Activated naive CD4-positive, alpha-beta T cell treated with anti-CD3 and anti-CD28 coated beads, Interleukin-2, amount 50 U/mL, for 16 hours (primary cell): ENCODE measurements around the gene P2RY6.
A peak's percentile ranks its signal among the peaks of the same experiment; 100 is the strongest.

Experiments used
- DNase-seq: peaks from one replicate; pipeline ENCODE4 v3.0.0-alpha.2; 2020

The P2RY6 gene

DNA sequence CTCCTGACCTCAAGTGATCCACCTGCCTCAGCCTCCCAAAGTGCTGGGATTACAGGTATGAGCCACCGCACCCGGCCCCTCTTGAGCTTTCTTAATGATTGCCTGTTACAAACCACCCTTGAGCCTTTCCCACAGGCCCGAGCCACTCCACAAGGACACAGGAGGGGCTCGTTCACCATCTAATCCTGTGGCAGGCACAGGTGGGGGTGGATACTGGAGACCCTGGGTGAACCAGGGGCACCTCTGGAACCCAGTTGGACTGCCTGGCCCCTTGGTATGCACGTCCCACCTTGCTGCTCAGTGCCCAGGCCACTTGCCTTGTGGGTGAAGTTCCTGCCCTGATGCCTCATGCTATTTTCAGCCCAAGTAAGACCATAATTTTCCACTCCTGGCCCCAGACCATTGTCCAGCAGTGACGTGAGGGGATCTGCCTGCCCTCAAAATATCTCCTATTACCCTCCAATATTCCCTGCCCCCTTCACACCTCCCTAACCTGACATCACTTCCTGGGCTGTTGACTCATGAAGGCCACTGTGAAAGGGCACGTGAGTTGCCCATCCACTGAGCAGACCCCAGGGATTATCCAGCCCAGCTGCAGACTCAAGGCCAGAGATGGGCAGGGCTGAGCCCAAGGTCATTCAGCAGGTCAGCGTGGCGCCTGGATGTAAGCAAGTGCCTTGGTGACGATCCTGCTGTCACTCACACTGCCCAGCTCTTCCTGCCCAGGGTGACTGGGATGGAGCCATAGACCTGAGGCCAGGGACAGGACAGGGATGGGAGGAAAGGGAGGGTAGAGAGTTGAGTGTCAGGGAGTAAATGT lies 34.5 kb upstream of the P2RY6 start:
- DNase-seq, result no peak

GRCh38 chr11:73239111-73239521 lies 33.0 kb upstream of the P2RY6 start:
- no peak for DNase-seq

DNA sequence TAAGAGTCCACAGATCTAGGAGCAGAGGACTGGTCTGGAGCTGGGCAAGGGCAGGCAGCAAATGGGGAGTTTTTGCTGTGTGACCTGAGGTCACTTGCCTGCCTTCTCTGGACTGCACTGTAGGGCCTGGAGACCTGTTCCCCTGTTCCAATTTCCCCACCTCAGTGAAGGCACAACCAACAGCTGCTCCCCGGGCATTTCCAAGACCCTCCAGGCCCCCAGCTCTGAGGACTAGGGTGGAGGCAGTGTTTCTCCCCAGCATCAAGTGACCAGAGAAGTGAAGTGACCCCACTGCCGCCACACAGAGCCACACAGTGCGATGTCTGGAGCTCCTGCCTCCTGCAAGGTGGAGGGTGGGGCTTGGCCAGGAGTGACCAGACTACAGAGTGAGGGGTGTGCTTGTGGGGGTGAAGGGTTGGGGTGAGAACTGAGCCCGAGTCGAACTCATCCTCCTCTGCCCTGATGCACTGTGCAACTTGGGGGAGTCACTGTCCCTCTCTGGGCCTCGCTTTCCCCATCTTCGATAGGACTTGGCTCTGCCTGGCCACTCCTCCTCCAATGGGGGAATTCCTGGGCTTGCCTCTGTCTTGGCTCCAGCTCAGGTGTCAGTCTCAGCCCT lies 32.5 kb upstream of the P2RY6 start:
- no peak for DNase-seq

GRCh38 chr11:73240190-73240781 lies 31.9 kb upstream of the P2RY6 start:
- no peak for DNase-seq

DNA sequence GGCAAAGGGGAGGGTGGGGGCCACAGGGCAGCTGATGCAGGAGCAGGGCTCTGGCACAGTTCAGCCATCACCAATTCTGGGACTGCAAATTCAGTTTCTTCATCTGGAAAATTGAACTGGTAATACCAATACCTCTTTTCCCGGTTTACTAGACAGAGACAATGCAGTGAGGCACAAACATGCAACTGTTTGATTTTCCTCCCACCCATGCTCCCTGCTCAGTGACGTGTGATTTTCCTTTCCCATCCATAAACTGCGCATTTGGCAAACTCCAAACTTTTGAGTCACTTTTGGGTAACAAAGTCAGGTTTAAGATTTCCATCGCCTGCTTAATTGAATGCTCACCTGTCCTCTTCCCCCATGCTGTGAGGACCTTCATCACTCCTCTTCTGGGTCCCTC lies 30.8 kb upstream of the P2RY6 start:
- no peak for DNase-seq

GRCh38 chr11:73242251-73243092 lies 29.7 kb upstream of the P2RY6 start:
- DNase-seq, result peak; percentile 63

GRCh38 chr11:73243093-73243485 lies 29.0 kb upstream of the P2RY6 start:
- DNase-seq, result no peak

DNA sequence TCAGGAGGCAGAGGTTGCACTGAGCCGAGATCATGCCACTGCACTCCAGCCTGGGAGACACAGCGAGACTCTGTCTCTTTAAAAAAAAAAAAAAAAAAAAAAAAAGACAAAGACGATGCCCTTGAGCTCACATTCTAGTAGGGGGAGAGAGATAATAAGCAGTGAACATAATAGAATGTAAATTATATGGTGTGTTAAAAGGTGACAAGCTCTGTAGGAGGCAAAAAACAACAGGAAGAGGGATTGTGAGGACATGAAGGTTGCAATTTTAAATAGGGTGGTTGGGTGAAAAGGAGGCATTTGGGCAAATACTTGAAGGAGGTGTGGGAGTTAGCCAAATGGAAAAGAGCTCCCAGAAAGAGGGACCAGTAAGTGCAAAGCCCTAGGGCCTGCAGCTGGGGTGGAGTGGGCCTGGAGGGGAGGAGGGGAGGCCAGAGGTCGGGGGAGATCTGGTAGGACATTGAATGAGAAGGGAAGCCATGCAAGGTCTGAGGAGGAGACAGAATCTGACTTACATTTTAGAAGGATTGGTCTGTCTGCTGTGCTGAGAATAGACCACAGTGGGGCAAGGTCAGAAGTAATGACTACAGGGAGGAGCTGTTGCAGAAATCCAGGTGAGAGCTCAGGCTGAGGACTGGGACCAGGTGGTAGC lies 27.4 kb upstream of the P2RY6 start:
- DNase-seq, result no peak

DNA sequence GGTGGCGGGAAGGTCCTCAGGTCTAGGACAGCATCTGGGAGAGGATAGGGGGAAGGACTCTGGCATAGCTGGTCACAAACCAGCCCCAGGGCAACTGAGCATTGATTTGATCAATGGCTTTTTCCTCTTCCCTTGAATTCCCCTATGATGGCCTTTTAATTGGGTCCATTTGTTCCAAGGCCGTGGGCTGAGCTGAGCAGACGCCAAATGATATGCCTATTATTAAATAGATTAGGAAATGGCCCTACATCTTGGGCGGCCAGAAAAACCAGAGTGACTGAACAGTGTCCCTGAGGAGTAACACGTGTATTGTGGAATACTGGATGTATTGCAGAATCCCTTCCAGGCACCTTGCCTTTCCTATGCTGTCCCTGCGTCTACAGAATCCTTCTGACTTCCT lies 26.7 kb upstream of the P2RY6 start:
- DNase-seq, result no peak

- no peak for DNase-seq
Measured at GRCh38 chr11:73246303-73246702, 25.8 kb upstream of the P2RY6 start.

DNA sequence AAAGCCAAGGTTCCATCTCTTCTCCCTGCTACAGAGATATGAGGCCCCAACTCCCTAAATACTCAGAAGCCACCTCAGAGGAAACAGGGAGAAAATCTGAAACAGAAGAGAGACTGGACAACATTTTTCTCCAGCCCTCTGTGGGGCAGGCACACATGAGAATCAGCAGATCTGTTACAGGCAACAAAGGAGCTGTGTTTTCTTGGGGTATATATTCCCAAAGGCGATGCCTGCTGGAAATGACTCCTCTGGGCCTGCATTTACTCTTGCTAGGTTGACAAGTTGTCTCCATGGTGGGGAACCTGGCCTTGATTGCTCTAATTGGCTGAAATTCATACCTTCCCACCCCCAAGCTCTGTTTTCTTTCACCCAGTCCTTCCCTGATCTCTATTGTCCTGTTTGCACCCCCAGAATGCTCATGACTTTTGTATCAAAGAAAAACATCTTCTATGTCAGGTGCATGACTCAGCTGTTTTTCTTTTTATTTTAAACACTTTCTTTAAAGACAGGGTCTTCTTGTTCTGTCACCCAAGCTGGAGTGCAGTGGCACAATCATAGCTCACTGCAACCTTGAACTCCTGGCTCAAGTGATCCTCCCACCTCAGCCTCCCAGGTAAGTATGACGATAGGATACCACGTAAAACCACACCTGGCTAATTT lies 23.5 kb upstream of the P2RY6 start:
- no peak for DNase-seq

DNA sequence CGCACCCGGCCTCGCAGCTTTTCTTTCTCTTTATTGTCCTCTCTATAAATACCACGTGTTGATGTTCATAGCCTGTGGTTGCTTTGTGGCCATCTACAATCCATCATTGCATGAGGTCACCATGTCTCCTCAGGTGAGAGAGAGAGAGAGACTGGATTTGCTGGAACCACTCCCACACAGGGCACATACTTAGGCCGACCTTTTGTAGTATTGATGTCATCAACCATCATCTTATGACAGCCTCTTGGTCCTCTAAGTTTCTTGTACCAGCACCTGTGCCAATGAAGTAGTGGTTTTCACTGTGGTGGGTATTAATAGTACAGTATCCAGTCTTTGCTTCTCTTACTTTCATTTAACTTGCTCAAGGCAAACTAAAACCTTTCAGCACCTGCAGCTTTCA lies 22.8 kb upstream of the P2RY6 start:
- no peak for DNase-seq

DNA sequence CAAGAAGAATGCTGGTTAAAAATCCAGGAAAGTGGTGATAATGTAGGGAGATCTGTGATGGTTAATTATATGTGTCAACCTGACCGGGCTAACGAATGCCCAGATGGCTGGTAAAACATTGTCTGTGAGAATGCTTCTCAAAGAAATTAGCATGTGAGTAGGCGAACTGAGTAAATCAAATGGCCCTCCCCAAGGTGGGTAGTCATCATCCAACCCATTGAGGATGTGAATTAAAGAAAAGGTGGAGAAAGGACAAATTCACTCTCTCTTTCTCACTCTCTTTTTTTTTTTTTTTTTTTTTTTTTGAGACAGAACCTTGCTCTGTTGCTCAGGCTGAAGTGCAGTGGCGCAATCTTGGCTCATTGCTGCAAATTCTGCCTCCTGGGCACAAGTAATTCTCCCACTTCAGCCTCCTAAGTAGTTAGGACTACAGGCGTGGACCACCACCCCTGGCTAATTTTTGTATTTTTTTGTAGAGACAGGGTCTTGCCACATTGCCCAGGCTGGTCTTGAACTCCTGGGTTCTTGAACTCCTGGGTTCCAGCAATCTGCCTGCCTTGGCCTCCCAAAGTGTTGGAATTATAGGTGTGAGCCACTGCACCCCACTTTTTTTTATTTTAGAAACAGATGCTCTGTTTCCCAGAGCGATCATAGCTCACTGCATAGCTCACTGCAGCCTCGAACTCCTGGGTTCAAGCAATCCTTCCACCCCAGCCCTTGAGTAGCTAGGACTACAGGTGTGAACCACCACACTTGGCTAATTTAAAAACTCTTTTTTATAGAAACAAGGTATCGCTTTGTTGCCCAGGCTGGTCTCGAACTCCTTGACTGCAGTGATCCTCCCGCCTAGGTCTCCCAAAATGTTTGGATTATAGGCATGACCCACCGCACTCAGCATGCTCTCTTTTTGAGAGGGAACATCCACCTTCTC lies 22.0 kb upstream of the P2RY6 start:
- no peak for DNase-seq

GRCh38 chr11:73252577-73253191 lies 19.5 kb upstream of the P2RY6 start:
- DNase-seq, result no peak

DNA sequence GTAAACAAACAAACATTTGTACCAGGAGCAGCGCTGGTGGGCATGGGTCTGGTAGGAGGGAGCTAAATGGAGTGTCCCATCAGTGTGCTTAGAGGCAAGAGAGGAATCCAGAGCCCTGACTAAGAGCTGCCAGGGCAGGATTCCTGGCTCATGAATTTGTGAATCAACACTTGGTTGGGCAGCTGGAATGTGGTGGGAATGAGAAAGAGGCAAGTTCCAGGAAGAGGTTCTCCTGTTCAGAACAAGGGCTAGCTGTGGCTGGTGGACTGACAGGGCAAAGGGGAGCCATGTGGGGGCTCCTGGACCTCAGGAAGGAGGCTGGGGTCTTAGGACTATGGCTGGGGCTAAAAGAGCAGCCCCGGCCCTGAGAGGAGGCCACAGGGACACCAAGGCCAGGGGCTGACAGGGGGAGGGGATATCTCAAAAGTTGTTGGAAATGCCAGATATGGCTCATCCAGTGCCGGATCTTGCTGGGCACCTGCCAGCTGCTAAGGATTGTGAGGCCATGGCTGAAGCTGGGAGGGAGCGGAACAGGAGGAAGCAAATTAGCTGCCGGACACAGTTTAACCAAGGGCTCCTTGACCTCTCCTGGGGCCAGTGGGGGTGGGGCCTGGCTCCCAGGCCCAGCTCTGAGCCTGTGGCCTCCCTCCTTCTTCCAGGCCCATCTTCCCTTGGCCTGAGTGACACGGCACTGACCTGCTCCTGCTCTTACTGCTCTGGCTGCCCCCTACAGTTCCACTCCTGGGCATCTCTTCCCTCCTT lies 14.6 kb upstream of the P2RY6 start:
- DNase-seq, result no peak

DNA sequence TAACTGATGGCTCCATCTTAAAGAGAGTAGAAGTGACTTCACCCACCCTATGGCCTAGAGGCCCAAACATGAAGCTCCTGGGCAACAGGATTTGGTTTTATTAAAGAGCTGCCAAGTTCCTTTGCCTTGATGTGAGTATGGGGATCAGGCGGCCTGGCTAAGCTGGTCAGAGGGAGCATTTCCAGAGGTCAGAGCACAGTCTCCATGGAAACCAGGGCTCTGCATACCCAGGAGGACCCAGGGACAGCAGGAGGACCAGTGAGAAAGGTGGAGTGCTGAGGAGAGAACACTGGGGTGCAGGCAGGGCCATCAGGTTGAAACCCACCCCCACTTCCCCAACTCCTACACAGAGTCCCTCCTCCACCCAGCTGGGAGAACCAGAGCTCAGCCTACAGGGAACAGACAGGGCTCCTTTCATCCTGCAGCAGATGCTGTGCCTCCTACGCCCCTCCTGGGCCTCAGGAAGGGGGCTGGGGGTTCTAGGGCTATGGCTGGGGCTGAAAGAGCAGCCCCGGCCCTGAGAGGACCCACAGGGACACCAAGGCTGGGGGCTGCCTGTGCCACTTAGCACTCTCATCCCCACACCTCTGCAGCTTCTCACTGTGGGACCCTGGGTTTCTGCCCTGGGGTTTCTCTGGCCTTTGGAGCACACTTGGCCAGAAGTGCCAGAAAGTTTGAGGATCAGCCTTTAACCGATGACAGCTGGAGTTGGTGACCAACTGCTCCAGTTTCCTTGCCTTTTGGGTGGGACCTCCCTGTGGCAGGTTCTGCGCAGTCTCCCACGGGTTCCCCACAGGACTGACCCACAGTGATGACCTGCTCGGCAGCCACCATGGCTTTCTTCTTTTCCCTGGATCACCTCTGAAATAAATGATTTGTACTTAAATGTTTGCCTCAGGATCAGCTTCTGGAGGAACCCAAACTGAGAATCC lies 13.8 kb upstream of the P2RY6 start:
- no peak for DNase-seq

DNA sequence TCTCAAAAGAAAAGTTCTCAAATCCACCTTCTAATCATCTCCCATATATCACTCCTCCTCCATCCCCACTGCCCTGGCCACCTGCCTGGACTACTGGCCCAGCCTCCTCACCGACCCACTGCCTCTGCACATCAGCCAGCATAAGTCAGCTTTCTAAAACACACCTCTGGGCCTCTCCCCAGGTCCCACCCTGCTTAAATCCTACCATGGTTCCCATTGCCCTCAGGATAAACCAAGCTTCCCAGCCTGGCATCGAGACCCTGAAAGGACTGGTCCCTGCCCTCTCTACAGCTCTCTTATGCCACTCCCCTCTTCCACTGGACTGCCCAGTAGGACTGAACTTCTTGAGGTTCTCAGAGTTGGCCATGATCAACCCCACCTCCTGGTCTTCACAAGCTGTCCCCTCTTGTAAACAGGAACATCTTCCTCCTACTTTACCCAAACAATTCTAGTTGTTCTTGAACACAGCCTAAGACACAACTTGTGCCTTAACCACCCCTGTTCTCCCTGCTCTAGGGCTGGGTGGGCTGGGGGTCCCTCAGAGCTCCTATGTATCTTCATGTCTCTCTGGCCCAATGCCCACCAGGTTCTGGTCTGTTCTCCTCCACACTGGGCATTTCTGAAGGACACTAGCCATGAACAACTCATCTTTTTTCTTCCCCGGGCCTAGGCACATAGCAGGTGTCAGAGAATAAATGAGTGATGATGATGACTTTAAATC lies 12.6 kb upstream of the P2RY6 start:
- DNase-seq, result no peak

- DNase-seq, result no peak
Measured at GRCh38 chr11:73260127-73260457, 12.0 kb upstream of the P2RY6 start.
